HepG2 (cell line): ENCODE measurements around the gene IL10.

Experiments
- IRF1 ChIP-seq: sonication (generic); formaldehyde crosslinking; IDR thresholded peaks from 2 replicates; pipeline ENCODE4 v1.4.0; 2020; ENCODE audit warnings: low read depth, mild to moderate bottlenecking, missing genetic modification reagents
- JUND ChIP-seq: sonication (generic); formaldehyde crosslinking; IDR thresholded peaks from 2 replicates; pipeline ENCODE4 v1.8.0; 2022; ENCODE audit warnings: mild to moderate bottlenecking, missing genetic modification reagents
- KLF15 ChIP-seq: sonication (generic); formaldehyde crosslinking; IDR thresholded peaks from 2 replicates; pipeline ENCODE4 v1.8.1; 2023; ENCODE audit warnings: borderline replicate concordance, mild to moderate bottlenecking, inconsistent platforms, missing genetic modification reagents, mixed read lengths
- MLX ChIP-seq: IDR thresholded peaks from 2 replicates; pipeline ENCODE4 v1.6.1; 2016
- SALL2 ChIP-seq: sonication (generic); formaldehyde crosslinking; IDR thresholded peaks from 2 replicates; pipeline ENCODE4 v1.8.1; 2023; ENCODE audit warnings: mild to moderate bottlenecking, missing genetic modification reagents, inconsistent platforms
- ZNF318 ChIP-seq: sonication (generic); formaldehyde crosslinking; IDR thresholded peaks from 2 replicates; pipeline ENCODE4 v1.4.0; 2020; ENCODE audit warnings: mild to moderate bottlenecking, missing genetic modification reagents
- ZNF777 ChIP-seq: sonication (generic); formaldehyde crosslinking; IDR thresholded peaks from 2 replicates; pipeline ENCODE4 v1.4.0; 2020; ENCODE audit warnings: missing genetic modification reagents

- TF ChIP-seq KLF15 (no peak), ZNF318 (CRISPR knock-in tag) (no peak), ZNF777 (CRISPR knock-in tag) (no peak), IRF1 (CRISPR knock-in tag) (no peak), SALL2 (CRISPR knock-in tag) (no peak), JUND (no peak), MLX (CRISPR knock-in tag) (no peak)
These were observed 18.4 kb upstream of the IL10 start for GRCh38 chr1:206790502-206791250.
